GM18867 (cell line): Measurements from ENCODE around the gene FAM111B.
A peak's percentile ranks its signal among the peaks of the same experiment; 100 is the strongest.
"Not testable (repeated sequence)": the region's sequence is repeated elsewhere in the genome, so short reads cannot be mapped to it uniquely, and the experiment has no call there.

Experiments used
- ATAC-seq: cut with Tn5 transposase; IDR thresholded peaks from one replicate; pipeline ENCODE4 v1.9.1; 2021; ENCODE audit warnings: mild to moderate bottlenecking, moderate library complexity; ENCODE audit not compliant: unreplicated experiment

The FAM111B gene

GRCh38 chr11:59097113-59097708 lies 9.8 kb upstream of the FAM111B start:
- ATAC-seq: peak; percentile 30

GRCh38 chr11:59097938-59098337 lies 9.1 kb upstream of the FAM111B start:
- peak; percentile 28 for ATAC-seq

- peak; percentile 59 for ATAC-seq
Measured at GRCh38 chr11:59102259-59102765, 4.7 kb upstream of the FAM111B start.

GRCh38 chr11:59107721-59108120 lies 684 bp downstream of the FAM111B start:
- peak; percentile 42 for ATAC-seq

- ATAC-seq: no peak
Measured at GRCh38 chr11:59112494-59112893, 5.5 kb downstream of the FAM111B start.

GRCh38 chr11:59114344-59114743 lies 7.3 kb downstream of the FAM111B start:
- no peak for ATAC-seq

GRCh38 chr11:59115553-59115952 lies 8.5 kb downstream of the FAM111B start:
- ATAC-seq: no peak

- no peak for ATAC-seq
Measured at GRCh38 chr11:59117774-59118173, 10.7 kb downstream of the FAM111B start.

GRCh38 chr11:59119826-59120225 lies 12.8 kb downstream of the FAM111B start:
- ATAC-seq: no peak

GRCh38 chr11:59135648-59136461 lies 28.8 kb downstream of the FAM111B start:
- ATAC-seq: peak; percentile 96

- ATAC-seq: not testable (repeated sequence)
Measured at GRCh38 chr11:59136551-59136950, 29.5 kb downstream of the FAM111B start.

GRCh38 chr11:59137190-59137589 lies 30.2 kb downstream of the FAM111B start:
- no peak for ATAC-seq

- no peak for ATAC-seq
Measured at GRCh38 chr11:59138643-59139042, 31.6 kb downstream of the FAM111B start.

- no peak for ATAC-seq
Measured at GRCh38 chr11:59141191-59141590, 34.2 kb downstream of the FAM111B start.

- peak; percentile 0 for ATAC-seq
Measured at GRCh38 chr11:59141673-59142460, 34.8 kb downstream of the FAM111B start.

- peak; percentile 79 for ATAC-seq
Measured at GRCh38 chr11:59142530-59143507, 35.8 kb downstream of the FAM111B start, which contains the start of gene FAM111A. Gene FAM111A (plus strand): TSS chr11:59142856. CDS start chr11:59148873, 6,017 bp downstream.

- ATAC-seq: no peak
Measured at GRCh38 chr11:59144096-59144495, 37.1 kb downstream of the FAM111B start.

GRCh38 chr11:59144579-59145345 lies 37.7 kb downstream of the FAM111B start:
- ATAC-seq: peak; percentile 56

- no peak for ATAC-seq
Measured at GRCh38 chr11:59145534-59145933, 38.5 kb downstream of the FAM111B start.
